ENCODE data around the gene BLMH.

The BLMH gene

GRCh38 chr17:30225112-30225511 is 66.6 kb downstream of the BLMH start:
- no peak for TF ChIP-seq CTCF (IDR thresholded peaks at IDR 0.05; ENCODE audit: insufficient read depth, missing control alignments)
- DNase-seq (ENCODE audit: insufficient read length, low spot score) (no peak), FAIRE-seq (no peak)

- TF ChIP-seq CTCF (IDR thresholded peaks at IDR 0.05; ENCODE audit: insufficient read depth, missing control alignments) = no peak
Measured at GRCh38 chr17:30224419-30224960, 67.3 kb downstream of the BLMH start.

GRCh38 chr17:30222721-30223175 is 69.0 kb downstream of the BLMH start:
- TF ChIP-seq CTCF (IDR thresholded peaks at IDR 0.05; ENCODE audit: insufficient read depth, missing control alignments) = no peak
- no peak for DNase-seq (ENCODE audit: insufficient read length, low spot score)
- FAIRE-seq = no peak

More at GRCh38 chr17:30224419-30224960, 67.3 kb downstream of the BLMH start:
- FAIRE-seq = no peak
- no peak for DNase-seq (ENCODE audit: insufficient read length, low spot score)

- DNase-seq (ENCODE audit: insufficient read length, low spot score) (no peak), FAIRE-seq (no peak)
- TF ChIP-seq CTCF (IDR thresholded peaks at IDR 0.05; ENCODE audit: insufficient read depth, missing control alignments) = no peak
Measured at GRCh38 chr17:30222251-30222650, 69.5 kb downstream of the BLMH start.

GRCh38 chr17:30221346-30221745 is 70.4 kb downstream of the BLMH start:
- FAIRE-seq (no peak), DNase-seq (ENCODE audit: insufficient read length, low spot score) (no peak)

GRCh38 chr17:30220414-30220813 is 71.3 kb downstream of the BLMH start:
- FAIRE-seq (peak; percentile 6), DNase-seq (ENCODE audit: insufficient read length, low spot score) (peak; percentile 78)
- TF ChIP-seq CTCF (IDR thresholded peaks at IDR 0.05; ENCODE audit: insufficient read depth, missing control alignments) = no peak

More at GRCh38 chr17:30221346-30221745, 70.4 kb downstream of the BLMH start:
- no peak for TF ChIP-seq CTCF (IDR thresholded peaks at IDR 0.05; ENCODE audit: insufficient read depth, missing control alignments)

GRCh38 chr17:30219833-30220232 is 71.9 kb downstream of the BLMH start:
- FAIRE-seq = no peak
- no peak for TF ChIP-seq CTCF (IDR thresholded peaks at IDR 0.05; ENCODE audit: insufficient read depth, missing control alignments)
- no peak for DNase-seq (ENCODE audit: insufficient read length, low spot score)
